Activated CD8-positive, alpha-beta T cell treated with anti-CD3 and anti-CD28 coated beads for 36 hours (primary cell): Measurements from ENCODE around the gene MCRIP2. TPM values are rescaled to one million over a fixed set of nuclear protein-coding genes. Genes with fewer than 3 reads are reported as not detected.
A peak's percentile ranks its signal among the peaks of the same experiment; 100 is the strongest.

Experiments
- ATAC-seq: fragments of 200-7000 bp; cut with Tn5 transposase; one replicate; pipeline ENCODE4 v1.10.0; 2021; ENCODE audit warnings: mild to moderate bottlenecking, moderate library complexity
- CTCF ChIA-PET: fragments of 350-600 bp; sonication (Branson Sonifier 250); formaldehyde crosslinking; loops from one replicate; lab custom pipeline; 2021; ENCODE audit warnings: antibody characterized with exemption; lab: Charles Lee
- POLR2A ChIA-PET: fragments of 350-600 bp; sonication (Branson Sonifier 250); formaldehyde crosslinking; loops from one replicate; lab custom pipeline; 2021; ENCODE audit warnings: antibody characterized with exemption; lab: Charles Lee
- DNase-seq: peaks from one replicate; pipeline ENCODE4 v3.0.0-alpha.2; 2020
- H3K27ac Mint-ChIP-seq: one replicate; pipeline ENCODE4 v1.8.0; 2021; ENCODE audit warnings: mild to moderate bottlenecking, mixed read lengths
- H3K27me3 Mint-ChIP-seq: one replicate; pipeline ENCODE4 v1.8.0; 2021; ENCODE audit warnings: mixed read lengths
- H3K36me3 Mint-ChIP-seq: one replicate; pipeline ENCODE4 v1.8.0; 2021; ENCODE audit warnings: low read depth, mixed read lengths
- H3K4me1 Mint-ChIP-seq: one replicate; pipeline ENCODE4 v1.8.0; 2021; ENCODE audit warnings: low read depth, mixed read lengths
- H3K4me3 Mint-ChIP-seq: one replicate; pipeline ENCODE4 v1.8.0; 2021; ENCODE audit warnings: mild to moderate bottlenecking, moderate library complexity, mixed read lengths
- H3K9me3 Mint-ChIP-seq: one replicate; pipeline ENCODE4 v1.8.0; 2021; ENCODE audit warnings: mixed read lengths
- intact Hi-C: fragments of 100-400 bp; cut with micrococcal nuclease; formaldehyde crosslinking; loops from one replicate; pipeline ENCODE4 v1.10.0; 2022
- total RNA-seq, 2 experiments: library from RNA; stranded (reverse); gene quantifications; one replicate each; pipeline ENCODE4 v1.2.3, GENCODE V29; 2021
- TF ChIP-seq, protein P1 (sequence below): fragments of 200-600 bp; IDR thresholded peaks from one replicate; pipeline ENCODE4 v1.8.0; 2022; ENCODE audit warnings: antibody characterized with exemption, mild to moderate bottlenecking

Gene MCRIP2
- total RNA-seq, 2 experiments from 2014 or later = 60.7 to 62.7 TPM

DNA sequence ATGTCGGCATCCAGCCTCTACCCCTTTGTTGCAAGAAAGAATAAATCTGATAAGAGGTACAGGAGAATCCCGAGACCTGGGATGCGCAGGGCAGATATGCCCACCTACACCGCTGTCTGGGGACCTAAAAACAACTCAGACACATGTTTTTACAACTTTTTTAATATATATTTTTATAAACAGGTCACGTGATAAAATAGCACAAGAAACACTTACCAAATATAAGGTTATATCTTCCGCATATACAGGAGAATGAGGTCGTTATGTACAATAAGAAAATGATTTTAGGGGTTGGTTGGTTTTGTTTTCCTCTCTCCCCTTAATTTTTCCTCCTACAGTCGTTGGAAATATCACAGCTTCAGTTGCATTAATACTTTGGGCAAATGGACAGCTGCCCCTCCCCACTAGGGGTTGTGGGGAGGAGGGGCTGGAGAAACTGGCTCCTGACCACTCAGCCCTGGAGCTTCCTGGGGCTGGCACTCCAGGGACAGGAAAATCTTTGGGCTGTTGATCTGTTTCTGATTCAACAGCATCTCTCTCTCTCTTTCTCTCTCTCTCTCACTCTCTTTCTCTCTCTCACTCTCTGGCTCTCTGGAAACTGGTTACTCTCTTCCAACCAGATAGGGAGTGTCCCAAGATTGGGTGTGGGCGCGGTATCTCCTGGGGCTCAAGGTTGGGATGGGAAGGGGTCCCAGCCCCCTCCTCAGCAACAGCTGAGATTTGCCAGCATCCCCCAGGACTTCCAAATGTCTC lies 50.9 kb downstream of the MCRIP2 start:
- H3K36me3 Mint-ChIP-seq = no peaks in the 10 kb centered on the region
- H3K9me3 Mint-ChIP-seq = no peaks in the 10 kb centered on the region
- H3K27me3 Mint-ChIP-seq = peaks cover 4% of the 10 kb centered on the region
- ATAC-seq (no peak), DNase-seq (no peak)
- no peak overlapping the region for H3K4me3 Mint-ChIP-seq
- intact Hi-C loops = no loop called here
- ChIA-PET CTCF (interaction anchor here (1.0 kb wide), 1 partner anchor 20 kb away, joined by 3 read pairs; no protein-coding TSS in a partner anchor), POLR2A (interaction anchor here (0.8 to 1.5 kb wide), 4 partner anchors 8 to 33 kb away, joined by 3 to 5 read pairs (median 4); partner anchors contain the start of genes CCDC78 and JMJD8)
- TF ChIP-seq, protein P1, sequence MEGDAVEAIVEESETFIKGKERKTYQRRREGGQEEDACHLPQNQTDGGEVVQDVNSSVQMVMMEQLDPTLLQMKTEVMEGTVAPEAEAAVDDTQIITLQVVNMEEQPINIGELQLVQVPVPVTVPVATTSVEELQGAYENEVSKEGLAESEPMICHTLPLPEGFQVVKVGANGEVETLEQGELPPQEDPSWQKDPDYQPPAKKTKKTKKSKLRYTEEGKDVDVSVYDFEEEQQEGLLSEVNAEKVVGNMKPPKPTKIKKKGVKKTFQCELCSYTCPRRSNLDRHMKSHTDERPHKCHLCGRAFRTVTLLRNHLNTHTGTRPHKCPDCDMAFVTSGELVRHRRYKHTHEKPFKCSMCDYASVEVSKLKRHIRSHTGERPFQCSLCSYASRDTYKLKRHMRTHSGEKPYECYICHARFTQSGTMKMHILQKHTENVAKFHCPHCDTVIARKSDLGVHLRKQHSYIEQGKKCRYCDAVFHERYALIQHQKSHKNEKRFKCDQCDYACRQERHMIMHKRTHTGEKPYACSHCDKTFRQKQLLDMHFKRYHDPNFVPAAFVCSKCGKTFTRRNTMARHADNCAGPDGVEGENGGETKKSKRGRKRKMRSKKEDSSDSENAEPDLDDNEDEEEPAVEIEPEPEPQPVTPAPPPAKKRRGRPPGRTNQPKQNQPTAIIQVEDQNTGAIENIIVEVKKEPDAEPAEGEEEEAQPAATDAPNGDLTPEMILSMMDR = no peak
- peaks cover 31% of the 10 kb centered on the region for H3K4me1 Mint-ChIP-seq
- H3K27ac Mint-ChIP-seq = no peak overlapping the region

DNA sequence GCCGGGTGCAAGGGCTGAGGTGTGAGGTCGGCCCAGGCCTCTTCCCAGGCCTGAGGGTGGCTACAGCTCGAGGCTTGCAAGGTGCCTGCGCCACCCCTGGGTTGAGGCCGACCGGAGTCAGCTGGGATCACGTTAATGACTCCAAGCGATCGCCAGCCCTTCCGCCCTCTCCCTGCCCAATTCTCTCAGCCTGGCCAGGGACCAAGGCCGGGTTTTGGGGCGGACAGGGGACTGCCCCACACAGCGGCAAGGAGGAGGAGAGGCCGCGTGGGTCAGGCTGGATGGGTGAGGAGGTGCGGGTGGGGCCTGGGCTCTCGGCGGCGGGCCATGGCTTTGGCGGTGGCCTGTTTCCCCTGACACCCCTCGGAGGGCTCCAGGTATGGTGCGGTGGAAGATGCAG lies 51.7 kb downstream of the MCRIP2 start:
- no peak for ATAC-seq
- TF ChIP-seq, protein P1 = no peak
- Mint-ChIP-seq H3K4me3 (peak overlapping the region; percentile 24), H3K36me3 (no peaks in the 10 kb centered on the region), H3K27ac (no peak overlapping the region), H3K27me3 (peaks cover 4% of the 10 kb centered on the region), H3K4me1 (peaks cover 31% of the 10 kb centered on the region), H3K9me3 (no peaks in the 10 kb centered on the region)
- no peak for DNase-seq
- ChIA-PET POLR2A (interaction anchor here (0.8 to 1.5 kb wide), 3 partner anchors 9 to 33 kb away, joined by 3 to 5 read pairs (median 4); partner anchors contain the start of genes CCDC78 and JMJD8), CTCF (interaction anchor here (1.0 kb wide), 1 partner anchor 19 kb away, joined by 3 read pairs; no protein-coding TSS in a partner anchor)
- intact Hi-C loops = no loop called here

DNA sequence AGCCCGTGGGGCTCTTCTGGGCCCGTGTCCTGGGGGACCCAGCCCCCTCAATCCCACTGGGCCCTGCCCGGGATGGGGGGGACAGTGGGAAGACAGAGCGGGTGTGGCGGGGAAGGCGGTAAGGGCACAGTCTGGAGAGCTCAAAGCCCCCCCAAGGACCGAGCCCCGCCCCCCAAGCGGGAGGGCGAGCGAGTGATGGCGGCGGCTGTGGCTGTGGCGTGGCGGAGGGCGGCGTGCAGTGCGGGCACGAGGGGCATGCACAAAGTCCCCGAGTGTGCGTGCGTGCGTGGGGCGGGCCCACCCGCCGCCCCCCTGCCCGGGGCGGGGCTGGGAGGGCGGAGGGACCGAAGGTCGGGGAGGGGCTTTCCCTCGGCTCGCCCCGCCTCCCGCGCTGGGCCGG lies 52.1 kb downstream of the MCRIP2 start:
- no peak for ATAC-seq
- Mint-ChIP-seq H3K36me3 (no peaks in the 10 kb centered on the region), H3K27ac (no peak overlapping the region), H3K27me3 (peaks cover 4% of the 10 kb centered on the region), H3K4me3 (peak overlapping the region; percentile 24), H3K4me1 (peaks cover 28% of the 10 kb centered on the region), H3K9me3 (no peaks in the 10 kb centered on the region)
- CTCF ChIA-PET = no interaction called here
- TF ChIP-seq, protein P1 = no peak
- DNase-seq = no peak
- POLR2A ChIA-PET = interaction anchor here (0.8 to 1.5 kb wide), 3 partner anchors 9 to 32 kb away, joined by 3 to 5 read pairs (median 4); partner anchors contain the start of genes CCDC78 and JMJD8
- intact Hi-C loops = no loop called here

DNA sequence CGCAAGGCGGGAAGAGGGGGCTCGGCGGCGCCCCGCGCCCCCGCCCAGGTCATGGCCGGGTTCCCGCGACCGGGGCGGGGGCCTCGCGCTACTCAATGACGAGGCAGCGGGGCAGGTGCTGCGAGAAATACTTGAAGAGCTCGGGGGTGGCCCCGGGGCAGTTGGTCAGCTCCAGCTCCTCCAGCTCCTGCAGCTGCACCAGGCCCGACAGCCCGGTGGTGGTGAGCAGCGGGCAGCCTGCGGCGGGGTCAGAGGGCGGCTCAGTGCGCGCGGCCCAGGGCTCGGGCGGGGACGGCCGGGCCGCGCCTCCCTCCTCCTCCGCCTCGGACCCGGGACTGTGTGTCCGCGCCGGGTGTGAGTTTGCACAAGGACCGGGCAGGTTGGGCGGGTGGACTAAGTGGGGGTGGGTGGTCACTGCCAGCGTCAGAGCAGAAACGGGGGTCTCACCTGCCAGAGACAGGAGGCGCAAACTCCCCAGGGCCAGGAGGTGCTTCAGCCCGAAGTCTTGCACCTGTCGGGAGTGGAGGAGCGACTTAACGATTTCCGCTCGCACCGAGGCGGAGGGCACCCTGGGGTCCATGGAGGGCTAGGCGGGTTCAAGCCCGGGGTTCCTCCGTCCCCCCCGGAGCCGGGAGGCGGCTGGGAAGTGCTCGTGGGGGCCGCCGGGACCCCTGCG lies 52.7 kb downstream of the MCRIP2 start:
- Mint-ChIP-seq H3K27ac (no peak overlapping the region), H3K4me3 (peak overlapping the region; percentile 68), H3K4me1 (peaks cover 23% of the 10 kb centered on the region), H3K36me3 (no peaks in the 10 kb centered on the region), H3K27me3 (peaks cover 4% of the 10 kb centered on the region), H3K9me3 (no peaks in the 10 kb centered on the region)
- DNase-seq (peak; percentile 24), ATAC-seq (no peak)
- TF ChIP-seq, protein P1 = no peak
- ChIA-PET POLR2A (interaction anchor here (1.7 to 2.9 kb wide), 3 partner anchors 10 to 22 kb away, joined by 8 to 11 read pairs (median 11); partner anchors contain the start of genes JMJD8 and STUB1), CTCF (no interaction called here)
- intact Hi-C loops = no loop called here
